ENCODE data around the gene GRM7.

The GRM7 gene

DNA sequence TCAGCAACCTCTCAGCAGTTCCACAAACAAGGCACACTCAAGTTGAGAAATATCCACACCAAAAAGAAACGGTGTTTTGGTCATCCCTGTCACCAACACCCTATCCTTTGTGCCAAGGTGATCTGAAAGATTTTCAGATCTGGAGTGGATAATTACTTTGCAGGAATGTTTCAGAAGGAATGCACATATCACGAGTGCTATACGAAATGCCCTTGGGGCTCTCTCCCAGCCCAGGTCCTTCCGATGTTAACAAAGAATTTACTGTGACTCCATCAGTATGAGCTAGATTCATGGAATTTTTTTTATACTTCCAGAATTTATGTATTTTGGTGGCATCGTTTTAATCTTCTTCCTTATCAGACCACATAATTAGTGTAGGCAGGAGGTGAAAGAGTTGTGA, 105.0 kb downstream of the GRM7 start:
- Histone ChIP-seq H3K9me3 (ENCODE audit: control insufficient read depth, low read length) (no peaks in the 10 kb centered on the region), H3K36me3 (ENCODE audit: control insufficient read depth, insufficient read depth, low read length) (no peaks in the 10 kb centered on the region), H3K4me3 (ENCODE audit: extremely low read depth, insufficient read depth, low read length, poor library complexity, severe bottlenecking) (no peak overlapping the region), H3K27ac (ENCODE audit: low read depth, low read length, severe bottlenecking) (no peak overlapping the region), H3K4me1 (ENCODE audit: control insufficient read depth, insufficient read depth, low read length, poor library complexity, severe bottlenecking) (no peaks in the 10 kb centered on the region)
- 70 to 100% methylated on average over 1 to 2 of the region's 5 CpGs for WGBS, 2 experiments (ENCODE audit: insufficient coverage in 2 of 2)

DNA sequence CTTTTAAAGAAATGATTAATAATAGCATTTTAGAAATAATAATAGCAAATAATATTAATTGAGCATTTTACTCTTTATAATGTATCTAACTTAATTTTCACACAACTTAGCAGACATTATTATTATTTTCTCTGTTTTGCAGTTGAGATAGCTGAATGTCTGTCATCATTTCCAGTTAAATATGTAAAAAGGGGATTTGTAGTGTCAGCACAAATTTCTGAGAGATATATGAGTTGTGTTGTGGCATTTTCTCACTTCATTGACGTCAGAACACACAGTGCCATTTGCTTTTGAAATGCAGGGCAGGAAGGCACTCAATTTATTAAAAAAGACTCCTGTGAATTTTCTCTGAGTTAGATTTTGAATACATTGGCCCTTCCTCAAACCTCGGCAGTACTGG, 111.0 kb downstream of the GRM7 start:
- 84 to 92% methylated on average over 2 of the region's 2 CpGs for WGBS, 2 experiments (ENCODE audit: insufficient coverage in 2 of 2)
- Histone ChIP-seq H3K4me3 (ENCODE audit: extremely low read depth, insufficient read depth, low read length, poor library complexity, severe bottlenecking) (no peak overlapping the region), H3K4me1 (ENCODE audit: control insufficient read depth, insufficient read depth, low read length, poor library complexity, severe bottlenecking) (no peaks in the 10 kb centered on the region), H3K36me3 (ENCODE audit: control insufficient read depth, insufficient read depth, low read length) (no peaks in the 10 kb centered on the region), H3K27ac (ENCODE audit: low read depth, low read length, severe bottlenecking) (no peak overlapping the region), H3K9me3 (ENCODE audit: control insufficient read depth, low read length) (no peaks in the 10 kb centered on the region)

DNA sequence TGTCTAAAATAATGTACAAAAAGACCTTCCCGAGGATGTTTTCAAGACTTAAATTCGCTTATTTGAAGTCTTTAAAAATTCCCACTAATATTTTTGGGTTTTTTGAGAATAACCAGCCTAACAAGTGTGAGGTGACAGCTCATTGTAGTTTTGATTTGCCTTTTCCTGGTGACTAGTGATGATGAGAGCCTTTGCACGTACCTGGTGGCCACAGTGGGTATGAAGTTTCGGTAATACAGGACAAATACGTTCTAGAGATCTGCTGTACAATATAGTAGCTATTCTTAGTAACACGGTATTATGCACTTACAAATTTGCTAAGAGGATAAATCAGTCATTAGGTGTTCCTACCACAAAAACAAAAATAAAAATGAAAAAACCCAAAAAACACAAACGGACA, 124.9 kb downstream of the GRM7 start:
- WGBS, 2 experiments (ENCODE audit: insufficient coverage in 2 of 2), result no CpG with 5 or more reads among the region's 7 CpGs
- Histone ChIP-seq H3K4me1 (ENCODE audit: control insufficient read depth, insufficient read depth, low read length, poor library complexity, severe bottlenecking) (peaks cover 12% of the 10 kb centered on the region), H3K36me3 (ENCODE audit: control insufficient read depth, insufficient read depth, low read length) (no peaks in the 10 kb centered on the region), H3K27ac (ENCODE audit: low read depth, low read length, severe bottlenecking) (no peak overlapping the region), H3K9me3 (ENCODE audit: control insufficient read depth, low read length) (no peaks in the 10 kb centered on the region), H3K4me3 (ENCODE audit: extremely low read depth, insufficient read depth, low read length, poor library complexity, severe bottlenecking) (no peak overlapping the region)

DNA sequence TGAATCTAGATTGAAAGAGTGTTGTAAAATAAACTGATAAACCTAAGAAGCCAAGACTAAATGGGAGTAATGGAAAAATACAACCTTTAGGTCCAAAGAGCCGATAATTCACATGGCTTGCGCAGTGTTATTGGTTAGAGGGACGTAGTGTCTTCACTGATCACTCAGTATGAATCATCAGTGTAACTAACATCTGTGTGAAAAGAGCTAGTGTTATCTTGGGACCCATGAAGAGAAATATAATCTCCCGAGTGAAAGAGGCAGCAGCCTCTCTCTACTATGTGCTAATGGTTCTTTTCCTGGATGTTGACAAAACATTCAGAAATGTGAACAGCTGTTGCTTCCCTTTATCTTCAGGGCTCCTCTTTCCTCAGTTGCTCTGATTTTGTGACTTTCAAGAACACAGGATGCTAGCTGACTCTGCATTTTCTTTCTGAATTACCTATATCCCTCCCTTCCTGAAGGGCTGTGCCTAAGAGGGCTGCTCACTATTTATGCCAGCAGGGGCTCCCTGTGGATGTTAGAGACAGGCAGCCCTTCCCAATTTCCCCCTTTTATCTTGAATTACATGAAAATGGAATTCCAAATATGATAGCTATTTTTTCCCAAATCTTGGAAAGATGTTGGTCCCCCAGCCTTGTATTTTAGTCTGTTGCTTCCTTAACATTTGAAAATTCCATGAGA, 128.8 kb downstream of the GRM7 start:
- no peak overlapping the region for H3K4me3 ChIP-seq (ENCODE audit: extremely low read depth, insufficient read depth, low read length, poor library complexity, severe bottlenecking)
- peak overlapping the region; percentile 63 for H3K27ac ChIP-seq (ENCODE audit: low read depth, low read length, severe bottlenecking)
- peaks cover 12% of the 10 kb centered on the region for H3K4me1 ChIP-seq (ENCODE audit: control insufficient read depth, insufficient read depth, low read length, poor library complexity, severe bottlenecking)
- no peaks in the 10 kb centered on the region for H3K36me3 ChIP-seq (ENCODE audit: control insufficient read depth, insufficient read depth, low read length)
- H3K9me3 ChIP-seq (ENCODE audit: control insufficient read depth, low read length), result no peaks in the 10 kb centered on the region
- WGBS, 2 experiments (ENCODE audit: insufficient coverage in 2 of 2), result 61 to 67% methylated on average over 3 of the region's 4 CpGs

DNA sequence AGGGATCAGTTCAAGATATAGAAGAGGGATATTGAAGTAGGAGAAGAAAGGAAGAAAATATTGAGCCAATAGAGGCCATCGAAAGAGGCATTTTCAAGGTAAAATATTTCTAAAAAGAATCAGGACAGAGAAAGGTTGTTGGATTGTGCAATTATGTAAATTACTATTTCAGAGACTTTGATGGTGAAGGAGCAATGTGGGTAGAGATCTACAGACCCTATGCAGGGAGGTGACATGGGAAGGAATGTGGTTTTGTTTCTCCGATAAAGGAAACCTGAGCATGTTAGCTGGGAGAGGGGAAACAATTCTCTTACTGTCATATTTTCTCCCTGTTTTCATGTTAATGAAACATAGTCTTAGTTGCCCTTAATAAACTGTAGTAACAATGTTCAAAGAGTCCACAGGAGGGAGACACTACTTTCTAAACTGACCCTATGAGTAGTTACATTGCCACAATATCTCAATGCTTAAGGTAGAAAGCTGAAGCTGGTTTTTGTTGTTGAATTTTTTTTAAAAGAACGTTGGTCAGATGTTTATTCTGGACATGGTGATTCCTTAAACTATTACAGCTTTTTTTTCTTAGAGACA, 133.3 kb downstream of the GRM7 start:
- Histone ChIP-seq H3K9me3 (ENCODE audit: control insufficient read depth, low read length) (peaks cover 10% of the 10 kb centered on the region), H3K4me3 (ENCODE audit: extremely low read depth, insufficient read depth, low read length, poor library complexity, severe bottlenecking) (no peak overlapping the region), H3K36me3 (ENCODE audit: control insufficient read depth, insufficient read depth, low read length) (no peaks in the 10 kb centered on the region), H3K27ac (ENCODE audit: low read depth, low read length, severe bottlenecking) (no peak overlapping the region), H3K4me1 (ENCODE audit: control insufficient read depth, insufficient read depth, low read length, poor library complexity, severe bottlenecking) (peaks cover 12% of the 10 kb centered on the region)
- 90 to 100% methylated on average over 1 of the region's 3 CpGs for WGBS, 2 experiments (ENCODE audit: insufficient coverage in 2 of 2)

DNA sequence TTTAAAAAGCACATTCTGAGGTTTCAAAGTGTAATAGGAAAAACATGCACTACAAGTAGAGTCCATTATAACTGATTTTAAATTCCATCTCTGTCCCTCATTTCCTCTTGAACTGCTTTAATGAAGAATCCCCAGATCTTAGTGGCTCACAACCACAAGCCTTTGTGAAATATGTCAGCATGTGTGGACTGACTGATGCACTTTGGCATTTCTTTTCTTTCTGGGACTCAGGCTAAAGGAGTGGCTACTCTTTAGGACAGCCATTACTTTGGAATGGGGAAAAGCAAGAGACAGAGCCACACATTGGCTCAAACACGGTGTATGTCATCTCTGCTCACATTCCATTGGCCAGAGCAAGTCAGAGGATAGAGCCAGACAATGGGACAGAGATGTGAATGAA, 139.6 kb downstream of the GRM7 start:
- Histone ChIP-seq H3K36me3 (ENCODE audit: control insufficient read depth, insufficient read depth, low read length) (no peaks in the 10 kb centered on the region), H3K9me3 (ENCODE audit: control insufficient read depth, low read length) (peaks cover 19% of the 10 kb centered on the region), H3K4me3 (ENCODE audit: extremely low read depth, insufficient read depth, low read length, poor library complexity, severe bottlenecking) (no peak overlapping the region), H3K4me1 (ENCODE audit: control insufficient read depth, insufficient read depth, low read length, poor library complexity, severe bottlenecking) (no peaks in the 10 kb centered on the region), H3K27ac (ENCODE audit: low read depth, low read length, severe bottlenecking) (no peak overlapping the region)
- WGBS, 2 experiments (ENCODE audit: insufficient coverage in 2 of 2), result 86% methylated on average over 1 of the region's 1 CpG

DNA sequence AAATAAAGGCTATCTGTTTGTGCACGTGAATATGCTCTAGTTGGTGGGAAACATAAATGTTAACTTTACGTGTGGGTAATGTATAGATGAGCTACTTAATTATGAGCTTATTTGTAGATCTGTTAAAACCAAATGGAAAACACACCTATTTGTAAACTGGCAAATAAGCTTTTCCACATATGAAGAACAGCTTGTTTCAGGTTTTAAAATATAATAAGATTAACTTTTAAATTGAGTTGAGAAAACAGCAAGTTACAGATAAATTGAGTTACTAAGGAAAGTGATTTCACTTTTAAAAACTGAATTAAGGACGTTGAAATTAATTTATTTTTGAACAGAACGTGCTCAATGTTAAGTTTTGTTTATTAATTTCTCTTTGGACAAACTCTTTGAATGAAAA, 140.5 kb downstream of the GRM7 start:
- H3K9me3 ChIP-seq (ENCODE audit: control insufficient read depth, low read length), result peaks cover 19% of the 10 kb centered on the region
- H3K4me1 ChIP-seq (ENCODE audit: control insufficient read depth, insufficient read depth, low read length, poor library complexity, severe bottlenecking), result no peaks in the 10 kb centered on the region
- no peak overlapping the region for H3K27ac ChIP-seq (ENCODE audit: low read depth, low read length, severe bottlenecking)
- H3K36me3 ChIP-seq (ENCODE audit: control insufficient read depth, insufficient read depth, low read length), result no peaks in the 10 kb centered on the region
- WGBS, 2 experiments (ENCODE audit: insufficient coverage in 2 of 2), result 83% methylated on average over 1 of the region's 4 CpGs; no CpG with 5 or more reads in 1 of the 2 experiments
- H3K4me3 ChIP-seq (ENCODE audit: extremely low read depth, insufficient read depth, low read length, poor library complexity, severe bottlenecking), result no peak overlapping the region

DNA sequence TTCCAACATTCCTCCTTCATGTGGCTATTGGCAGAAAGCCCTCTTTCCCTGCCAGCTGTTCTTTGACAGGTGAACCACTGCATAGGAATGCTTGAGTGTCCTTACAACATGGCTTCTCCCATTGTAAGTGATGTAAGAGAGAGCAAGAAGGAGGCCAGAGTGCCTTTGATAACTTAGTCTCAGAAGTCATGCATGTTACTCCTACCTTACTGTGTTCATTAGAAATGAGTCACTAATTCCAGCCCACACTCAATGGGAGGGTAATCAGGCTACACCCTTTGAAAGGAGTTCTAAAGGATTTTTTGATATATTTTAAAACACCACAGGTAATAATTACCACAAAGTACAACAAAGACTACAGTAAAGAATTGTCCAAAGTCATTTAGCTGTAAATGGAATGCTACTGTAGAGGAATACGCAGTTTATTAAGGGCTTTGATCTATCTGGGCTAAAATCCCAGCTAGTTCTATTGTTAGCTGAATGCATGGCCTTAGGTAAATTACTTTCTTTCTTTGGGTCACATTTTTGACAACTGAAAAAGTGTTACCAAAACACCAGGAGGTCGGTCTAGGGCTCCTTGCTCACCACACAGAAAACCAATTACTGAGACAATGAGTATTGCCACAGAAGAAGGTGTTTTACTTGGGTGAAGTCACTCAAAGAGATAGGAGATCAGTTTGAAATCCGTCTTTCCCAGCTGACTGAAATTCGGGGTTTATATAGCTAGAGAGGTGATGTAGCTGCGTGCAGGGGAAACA, 154.9 kb downstream of the GRM7 start:
- 66 to 68% methylated on average over 3 of the region's 5 CpGs for WGBS, 2 experiments (ENCODE audit: insufficient coverage in 2 of 2)
- Histone ChIP-seq H3K4me1 (ENCODE audit: control insufficient read depth, insufficient read depth, low read length, poor library complexity, severe bottlenecking) (no peaks in the 10 kb centered on the region), H3K4me3 (ENCODE audit: extremely low read depth, insufficient read depth, low read length, poor library complexity, severe bottlenecking) (no peak overlapping the region), H3K27ac (ENCODE audit: low read depth, low read length, severe bottlenecking) (no peak overlapping the region), H3K9me3 (ENCODE audit: control insufficient read depth, low read length) (no peaks in the 10 kb centered on the region), H3K36me3 (ENCODE audit: control insufficient read depth, insufficient read depth, low read length) (no peaks in the 10 kb centered on the region)

DNA sequence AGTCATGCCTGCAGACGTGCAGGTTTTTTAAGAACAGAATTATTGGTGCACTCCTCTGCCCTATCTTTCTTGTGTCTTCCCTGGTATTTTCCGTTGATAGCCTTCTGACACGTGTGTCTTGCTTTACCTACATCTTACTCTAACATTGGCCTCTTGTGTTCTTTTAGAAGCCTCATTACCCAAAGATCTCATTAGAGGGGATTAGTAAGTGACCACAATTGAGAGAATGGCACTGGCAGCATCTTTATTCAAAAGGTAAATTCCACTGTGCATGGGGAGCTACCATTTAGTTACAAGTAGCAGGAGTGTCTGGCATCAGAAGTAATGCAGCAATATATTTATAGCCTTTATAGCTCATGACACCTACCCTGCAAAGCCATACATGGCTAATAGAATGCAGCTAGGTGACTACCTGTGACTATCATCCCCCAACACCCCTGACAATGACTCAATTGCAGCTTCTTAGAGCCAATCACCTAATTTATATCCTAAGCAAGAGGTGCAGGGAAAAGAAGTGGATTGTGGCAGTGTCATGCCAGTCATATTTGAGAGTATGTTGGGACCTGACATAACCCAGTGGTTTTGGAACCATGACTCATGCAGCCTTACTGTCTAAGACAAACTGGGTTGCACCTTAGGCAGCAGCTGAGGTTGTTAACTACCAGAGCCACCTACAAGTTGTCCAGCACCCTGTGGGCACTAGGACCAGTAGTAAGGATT, 164.8 kb downstream of the GRM7 start:
- no peaks in the 10 kb centered on the region for H3K9me3 ChIP-seq (ENCODE audit: control insufficient read depth, low read length)
- H3K4me3 ChIP-seq (ENCODE audit: extremely low read depth, insufficient read depth, low read length, poor library complexity, severe bottlenecking), result no peak overlapping the region
- WGBS, 2 experiments (ENCODE audit: insufficient coverage in 2 of 2), result 93% methylated on average over 1 to 2 of the region's 3 CpGs
- no peak overlapping the region for H3K27ac ChIP-seq (ENCODE audit: low read depth, low read length, severe bottlenecking)
- no peaks in the 10 kb centered on the region for H3K36me3 ChIP-seq (ENCODE audit: control insufficient read depth, insufficient read depth, low read length)
- H3K4me1 ChIP-seq (ENCODE audit: control insufficient read depth, insufficient read depth, low read length, poor library complexity, severe bottlenecking), result no peaks in the 10 kb centered on the region

DNA sequence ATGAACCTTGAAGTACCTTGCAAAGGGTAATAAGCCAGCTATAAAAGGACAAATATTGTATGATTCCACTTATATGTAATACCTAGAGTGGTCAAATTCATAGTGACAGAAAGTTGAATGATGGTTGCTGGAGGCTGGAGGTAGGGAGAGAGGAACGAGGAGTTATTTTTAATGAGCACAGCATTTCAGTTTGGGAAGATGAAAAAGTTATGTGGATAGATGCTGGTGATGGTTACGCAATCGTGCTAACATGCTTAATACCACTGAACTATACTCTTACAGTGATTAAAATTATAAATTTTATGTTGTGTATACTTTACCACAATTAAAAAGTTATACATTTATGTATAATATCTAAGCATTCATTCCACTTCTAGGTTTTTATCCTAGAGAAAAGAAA, 168.6 kb downstream of the GRM7 start:
- H3K4me3 ChIP-seq (ENCODE audit: extremely low read depth, insufficient read depth, low read length, poor library complexity, severe bottlenecking), result no peak overlapping the region
- no peak overlapping the region for H3K27ac ChIP-seq (ENCODE audit: low read depth, low read length, severe bottlenecking)
- WGBS, 2 experiments (ENCODE audit: insufficient coverage in 2 of 2), result 100% methylated on average over 1 of the region's 3 CpGs; no CpG with 5 or more reads in 1 of the 2 experiments
- H3K4me1 ChIP-seq (ENCODE audit: control insufficient read depth, insufficient read depth, low read length, poor library complexity, severe bottlenecking), result no peaks in the 10 kb centered on the region
- H3K36me3 ChIP-seq (ENCODE audit: control insufficient read depth, insufficient read depth, low read length), result no peaks in the 10 kb centered on the region
- no peaks in the 10 kb centered on the region for H3K9me3 ChIP-seq (ENCODE audit: control insufficient read depth, low read length)
